Caco-2 (cell line): ENCODE measurements around the gene AEBP2. TPM values are rescaled to one million over a fixed set of nuclear protein-coding genes. Genes with fewer than 3 reads are reported as not detected.

ENCODE experiments used
- BruUV-seq: library from RNA; stranded (reverse); fragments of 400-500 nt; replicated peaks from 2 replicates; lab custom pipeline; 2021; lab: Mats Ljungman, UMichigan
- CTCF ChIA-PET: fragments of 300-600 bp; sonication (Branson Sonifier 250); formaldehyde crosslinking; loops from one replicate; lab custom pipeline; 2022; ENCODE audit warnings: antibody characterized with exemption; lab: Charles Lee
- POLR2A ChIA-PET: fragments of 300-600 bp; sonication (Branson Sonifier 250); formaldehyde crosslinking; loops from one replicate; lab custom pipeline; 2022; ENCODE audit warnings: antibody characterized with exemption; lab: Charles Lee
- DNase-seq, 2 experiments: peaks; one replicate each; pipeline versions ENCODE4 v3.0.0 to v3.0.0-alpha.2; 2020 to 2022
- H3K27me3 ChIP-seq: replicated peaks from 2 replicates; pipeline ENCODE4 v1.6.0; 2011; ENCODE audit warnings: low read length; ENCODE audit not compliant: control insufficient read depth, insufficient read depth
- H3K36me3 ChIP-seq: 2 replicates; pipeline ENCODE4 v1.5.1; 2011; ENCODE audit warnings: low read length; ENCODE audit not compliant: control insufficient read depth, insufficient read depth
- H3K4me1 ChIP-seq: fragments of 250-450 bp; sonication (Bioruptor Pico); 2 replicates; pipeline ENCODE4 v1.5.1; 2020; ENCODE audit warnings: mild to moderate bottlenecking
- H3K4me3 ChIP-seq: 2 replicates; pipeline ENCODE4 v1.5.1; 2011; ENCODE audit warnings: low read depth, mild to moderate bottlenecking, control low read depth, low read length
- H3K9me3 ChIP-seq: fragments of 250-450 bp; sonication (Bioruptor Pico); 2 replicates; pipeline ENCODE4 v1.5.1; 2020; ENCODE audit warnings: mild to moderate bottlenecking, moderate library complexity
- H3K27ac Mint-ChIP-seq: one replicate; pipeline ENCODE4 v1.8.0; 2022; ENCODE audit warnings: mixed read lengths; ENCODE audit not compliant: unreplicated experiment
- H3K27me3 Mint-ChIP-seq: one replicate; pipeline ENCODE4 v1.8.0; 2022; ENCODE audit warnings: mixed read lengths; ENCODE audit not compliant: insufficient read depth, unreplicated experiment
- H3K36me3 Mint-ChIP-seq: one replicate; pipeline ENCODE4 v1.8.0; 2022; ENCODE audit warnings: mild to moderate bottlenecking, mixed read lengths; ENCODE audit not compliant: insufficient read depth, unreplicated experiment
- H3K4me1 Mint-ChIP-seq: one replicate; pipeline ENCODE4 v1.8.0; 2022; ENCODE audit warnings: low read depth, mixed read lengths; ENCODE audit not compliant: unreplicated experiment
- H3K4me3 Mint-ChIP-seq: one replicate; pipeline ENCODE4 v1.8.0; 2022; ENCODE audit warnings: mild to moderate bottlenecking, moderate library complexity, mixed read lengths; ENCODE audit not compliant: unreplicated experiment
- H3K9me3 Mint-ChIP-seq: one replicate; pipeline ENCODE4 v1.8.0; 2022; ENCODE audit warnings: mixed read lengths; ENCODE audit not compliant: unreplicated experiment
- intact Hi-C: fragments of 100-400 bp; cut with micrococcal nuclease; formaldehyde crosslinking; loops from one replicate; pipeline ENCODE4 v1.10.0; 2022; ENCODE audit not compliant: unreplicated experiment
- total RNA-seq: library from RNA; stranded (reverse); gene quantifications from 2 replicates; pipeline ENCODE4 v1.2.3, GENCODE V29; 2022
- TF ChIP-seq, protein P1 (sequence below), 2 experiments: fragments of 200-600 bp in 1 of 2; IDR thresholded peaks; 1 replicate in 1 of 2; 2 replicates in 1 of 2; pipeline versions ENCODE4 v1.5.1 to v1.8.0; 2011 to 2022; ENCODE audit warnings: antibody characterized with exemption in 1 of 2, control low read depth in 1 of 2, inconsistent platforms in 1 of 2, low read depth in 1 of 2, low read length in 1 of 2, mild to moderate bottlenecking in 1 of 2, moderate library complexity in 1 of 2; ENCODE audit not compliant: insufficient read depth in 1 of 2, severe bottlenecking in 1 of 2, unreplicated experiment in 1 of 2

AEBP2 gene
- total RNA-seq, 1 experiment from 2014 or later, result 68.0 TPM

DNA sequence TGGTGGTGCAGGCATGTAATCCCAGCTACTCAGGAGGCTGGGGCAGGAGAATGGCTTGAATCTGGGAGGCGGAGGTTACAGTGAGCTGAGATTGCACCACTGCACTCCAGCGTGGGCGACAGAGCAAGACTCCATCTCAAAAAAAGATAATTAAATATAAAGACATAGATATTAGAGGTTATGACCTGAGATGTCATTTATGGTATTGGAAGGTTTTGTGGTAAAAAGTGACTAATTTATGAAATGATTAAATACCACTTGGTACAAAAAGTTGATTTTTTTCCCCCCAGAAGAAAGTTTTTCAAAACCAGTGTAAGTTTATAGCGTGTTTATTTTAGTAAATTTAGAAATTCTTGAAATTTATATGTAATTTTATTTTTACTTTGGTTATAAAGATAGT, 4.3 kb downstream of the AEBP2 start:
- ChIA-PET CTCF (no interaction called here), POLR2A (no interaction called here)
- peaks cover 28% of the 10 kb centered on the region for H3K4me1 Mint-ChIP-seq
- H3K9me3 Mint-ChIP-seq, result no peaks in the 10 kb centered on the region
- no peak overlapping the region for H3K27ac Mint-ChIP-seq
- BruUV-seq, result no TSS peak
- no peak for DNase-seq
- no peak overlapping the region for H3K4me3 Mint-ChIP-seq
- Histone ChIP-seq H3K9me3 (no peaks in the 10 kb centered on the region), H3K4me3 (no peak overlapping the region), H3K36me3 (0 out of 2 replicates have a peak, but pooled peaks cover under 1% of the 10 kb centered on the region), H3K27me3 (no peaks in the 10 kb centered on the region), H3K4me1 (peaks cover 15% of the 10 kb centered on the region)
- no peaks in the 10 kb centered on the region for H3K27me3 Mint-ChIP-seq
- intact Hi-C loops, result loop anchor here (5.0 kb wide), 1 partner anchor 41 kb away; no protein-coding TSS in a partner anchor
- peaks cover 59% of the 10 kb centered on the region for H3K36me3 Mint-ChIP-seq
- TF ChIP-seq, protein P1, sequence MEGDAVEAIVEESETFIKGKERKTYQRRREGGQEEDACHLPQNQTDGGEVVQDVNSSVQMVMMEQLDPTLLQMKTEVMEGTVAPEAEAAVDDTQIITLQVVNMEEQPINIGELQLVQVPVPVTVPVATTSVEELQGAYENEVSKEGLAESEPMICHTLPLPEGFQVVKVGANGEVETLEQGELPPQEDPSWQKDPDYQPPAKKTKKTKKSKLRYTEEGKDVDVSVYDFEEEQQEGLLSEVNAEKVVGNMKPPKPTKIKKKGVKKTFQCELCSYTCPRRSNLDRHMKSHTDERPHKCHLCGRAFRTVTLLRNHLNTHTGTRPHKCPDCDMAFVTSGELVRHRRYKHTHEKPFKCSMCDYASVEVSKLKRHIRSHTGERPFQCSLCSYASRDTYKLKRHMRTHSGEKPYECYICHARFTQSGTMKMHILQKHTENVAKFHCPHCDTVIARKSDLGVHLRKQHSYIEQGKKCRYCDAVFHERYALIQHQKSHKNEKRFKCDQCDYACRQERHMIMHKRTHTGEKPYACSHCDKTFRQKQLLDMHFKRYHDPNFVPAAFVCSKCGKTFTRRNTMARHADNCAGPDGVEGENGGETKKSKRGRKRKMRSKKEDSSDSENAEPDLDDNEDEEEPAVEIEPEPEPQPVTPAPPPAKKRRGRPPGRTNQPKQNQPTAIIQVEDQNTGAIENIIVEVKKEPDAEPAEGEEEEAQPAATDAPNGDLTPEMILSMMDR (IDR thresholded peaks at IDR 0.05; ENCODE audit: insufficient read depth in 1 of 2, low read depth in 1 of 2, low read length in 1 of 2, severe bottlenecking in 1 of 2, unreplicated experiment in 1 of 2), result no peak

DNA sequence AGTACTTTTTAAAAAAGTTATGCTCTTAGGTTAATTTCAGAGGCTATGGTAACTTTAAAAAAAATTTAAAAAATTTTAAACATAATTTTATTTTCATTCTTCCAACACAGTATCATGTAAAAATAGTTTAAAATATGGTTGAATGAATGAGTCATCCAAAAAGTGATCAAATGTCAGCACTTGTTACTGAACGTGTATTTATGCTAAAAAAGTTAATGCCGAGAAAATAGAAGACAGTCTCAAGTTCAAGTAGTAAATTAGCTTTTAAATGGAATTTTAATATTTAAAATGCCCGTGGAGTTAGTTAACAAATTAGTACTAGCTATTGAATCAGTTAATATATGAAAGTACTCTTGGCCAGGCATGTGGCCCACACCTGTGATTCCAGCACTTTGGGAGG, 4.8 kb downstream of the AEBP2 start:
- no peak overlapping the region for H3K4me3 ChIP-seq
- ChIA-PET CTCF (no interaction called here), POLR2A (no interaction called here)
- no peaks in the 10 kb centered on the region for H3K27me3 Mint-ChIP-seq
- DNase-seq, result no peak
- peaks cover 26% of the 10 kb centered on the region for H3K4me1 Mint-ChIP-seq
- H3K27ac Mint-ChIP-seq, result no peak overlapping the region
- peaks cover 11% of the 10 kb centered on the region for H3K4me1 ChIP-seq
- TF ChIP-seq, protein P1 (IDR thresholded peaks at IDR 0.05; ENCODE audit: insufficient read depth in 1 of 2, low read depth in 1 of 2, low read length in 1 of 2, severe bottlenecking in 1 of 2, unreplicated experiment in 1 of 2), result no peak
- no peaks in the 10 kb centered on the region for H3K27me3 ChIP-seq
- 0 out of 2 replicates have a peak, but pooled peaks cover 1% of the 10 kb centered on the region for H3K36me3 ChIP-seq
- H3K4me3 Mint-ChIP-seq, result no peak overlapping the region
- H3K9me3 Mint-ChIP-seq, result no peaks in the 10 kb centered on the region
- intact Hi-C loops, result loop anchor here (5.0 kb wide), 1 partner anchor 42 kb away; no protein-coding TSS in a partner anchor
- peaks cover 59% of the 10 kb centered on the region for H3K36me3 Mint-ChIP-seq
- BruUV-seq, result no TSS peak
- no peaks in the 10 kb centered on the region for H3K9me3 ChIP-seq

DNA sequence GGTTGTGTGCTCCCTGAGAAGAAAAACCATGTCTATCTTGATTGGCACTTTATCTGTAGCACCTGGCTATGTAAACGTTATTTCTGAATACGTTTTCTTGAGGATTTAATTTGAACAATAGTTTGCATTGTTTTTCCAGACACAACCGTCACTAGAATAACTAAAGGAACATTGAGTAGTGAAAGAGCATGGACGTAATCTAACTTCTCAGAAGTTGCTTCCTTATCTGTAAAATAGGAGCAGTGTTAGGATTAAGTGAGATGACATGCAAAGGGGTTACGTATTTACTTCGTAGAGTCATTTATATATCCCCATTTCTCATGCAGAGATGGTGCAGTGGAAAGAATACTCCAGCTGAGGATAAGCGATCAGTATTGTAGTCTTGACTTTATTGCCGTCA, 8.1 kb downstream of the AEBP2 start:
- H3K4me3 ChIP-seq, result no peak overlapping the region
- TF ChIP-seq, protein P1 (IDR thresholded peaks at IDR 0.05; ENCODE audit: insufficient read depth in 1 of 2, low read depth in 1 of 2, low read length in 1 of 2, severe bottlenecking in 1 of 2, unreplicated experiment in 1 of 2), result no peak
- intact Hi-C loops, result loop anchor here (5.0 kb wide), 1 partner anchor 75 kb away; no protein-coding TSS in a partner anchor
- H3K4me3 Mint-ChIP-seq, result no peak overlapping the region
- no TSS peak for BruUV-seq
- no peaks in the 10 kb centered on the region for H3K27me3 Mint-ChIP-seq
- H3K36me3 ChIP-seq, result 0 out of 2 replicates have a peak, but pooled peaks cover 1% of the 10 kb centered on the region
- H3K27ac Mint-ChIP-seq, result no peak overlapping the region
- DNase-seq, result no peak
- H3K4me1 ChIP-seq, result 0 out of 2 replicates have a peak, but pooled peaks cover 4% of the 10 kb centered on the region
- no peaks in the 10 kb centered on the region for H3K27me3 ChIP-seq
- H3K4me1 Mint-ChIP-seq, result peaks cover 23% of the 10 kb centered on the region
- ChIA-PET CTCF (no interaction called here), POLR2A (no interaction called here)
- H3K9me3 ChIP-seq, result no peaks in the 10 kb centered on the region
- peaks cover 36% of the 10 kb centered on the region for H3K36me3 Mint-ChIP-seq
- H3K9me3 Mint-ChIP-seq, result no peaks in the 10 kb centered on the region
